Activated CD8-positive, alpha-beta memory T cell treated with anti-CD3 and anti-CD28 coated beads for 24 hours (primary cell): ENCODE results near the gene ANKRD2.
A peak's percentile ranks its signal among the peaks of the same experiment; 100 is the strongest.

Experiments used
- DNase-seq: peaks from one replicate; pipeline ENCODE4 v3.0.0-alpha.2; 2020

ANKRD2 gene

DNA sequence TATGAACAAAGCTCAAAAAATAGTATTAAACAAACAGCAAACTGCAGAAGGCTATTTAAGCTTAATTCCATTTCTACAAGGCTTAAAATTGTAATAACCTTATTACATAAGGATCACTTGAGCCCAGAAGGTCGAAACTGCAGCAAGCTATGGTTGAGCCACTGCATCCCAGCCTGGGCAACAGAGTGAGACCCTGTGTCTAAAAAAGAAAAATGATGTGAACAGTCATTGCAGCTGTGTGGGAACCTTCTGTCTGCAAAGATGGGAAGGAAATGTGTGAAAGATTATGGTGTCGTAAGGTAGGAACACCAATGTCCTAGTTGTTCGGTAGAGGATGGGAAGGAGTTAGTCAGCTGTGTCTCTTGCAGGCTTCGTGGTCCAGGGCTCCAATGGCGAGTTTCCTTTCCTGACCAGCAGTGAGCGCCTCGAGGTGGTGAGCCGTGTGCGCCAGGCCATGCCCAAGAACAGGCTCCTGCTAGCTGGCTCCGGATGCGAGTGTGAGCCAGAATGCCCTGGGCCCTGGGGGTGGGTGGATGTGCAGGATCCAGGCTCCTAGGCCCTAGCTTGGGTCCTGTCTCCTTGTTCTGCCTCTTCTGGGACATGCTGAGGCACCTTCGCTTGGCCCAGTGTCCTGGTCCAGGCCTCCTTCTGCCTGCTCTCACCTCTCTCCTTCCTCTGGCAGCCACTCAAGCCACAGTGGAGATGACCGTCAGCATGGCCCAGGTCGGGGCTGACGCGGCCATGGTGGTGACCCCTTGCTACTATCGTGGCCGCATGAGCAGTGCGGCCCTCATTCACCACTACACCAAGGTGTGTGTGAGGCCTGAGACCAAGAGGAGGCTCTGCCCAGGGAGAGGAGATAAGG, 26.1 kb downstream of the ANKRD2 start:
- no peak for DNase-seq

DNA sequence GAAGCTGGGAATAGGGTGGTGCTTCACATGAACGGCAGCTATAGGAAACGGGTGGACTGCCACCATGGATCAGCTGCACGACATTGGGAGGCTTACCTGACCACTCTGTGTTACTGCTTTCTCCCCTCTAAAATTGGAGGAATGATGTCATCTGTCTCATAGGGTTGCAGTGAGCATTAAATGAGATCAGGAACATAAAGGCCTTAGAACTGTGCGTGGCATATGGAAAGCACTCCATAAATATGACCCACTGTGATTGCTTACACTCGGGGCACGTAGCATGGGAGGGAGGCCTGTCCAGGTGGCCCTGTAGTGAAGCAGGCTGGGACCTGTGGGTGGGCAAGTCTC, 26.7 kb downstream of the ANKRD2 start:
- no peak for DNase-seq

DNA sequence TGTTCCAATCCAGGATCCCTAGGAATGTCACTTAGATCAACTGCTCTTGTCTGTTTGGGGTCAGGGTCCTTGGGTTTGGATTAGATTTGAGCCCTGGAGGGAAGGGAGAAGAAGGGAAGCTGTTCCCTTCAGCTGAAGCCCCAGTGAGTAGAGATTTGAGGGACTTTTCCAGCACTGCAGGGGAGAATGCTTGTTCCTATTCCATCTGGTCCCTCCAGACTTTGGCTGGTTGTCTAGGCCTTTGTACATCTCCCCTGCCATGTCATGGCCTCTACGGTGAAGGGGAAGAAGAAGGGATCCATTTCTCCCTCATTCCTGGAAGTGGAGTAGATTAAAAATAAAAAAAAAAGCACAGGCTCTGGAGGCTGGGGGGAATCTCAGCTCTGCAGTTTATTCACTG, 28.0 kb downstream of the ANKRD2 start:
- DNase-seq, result no peak

DNA sequence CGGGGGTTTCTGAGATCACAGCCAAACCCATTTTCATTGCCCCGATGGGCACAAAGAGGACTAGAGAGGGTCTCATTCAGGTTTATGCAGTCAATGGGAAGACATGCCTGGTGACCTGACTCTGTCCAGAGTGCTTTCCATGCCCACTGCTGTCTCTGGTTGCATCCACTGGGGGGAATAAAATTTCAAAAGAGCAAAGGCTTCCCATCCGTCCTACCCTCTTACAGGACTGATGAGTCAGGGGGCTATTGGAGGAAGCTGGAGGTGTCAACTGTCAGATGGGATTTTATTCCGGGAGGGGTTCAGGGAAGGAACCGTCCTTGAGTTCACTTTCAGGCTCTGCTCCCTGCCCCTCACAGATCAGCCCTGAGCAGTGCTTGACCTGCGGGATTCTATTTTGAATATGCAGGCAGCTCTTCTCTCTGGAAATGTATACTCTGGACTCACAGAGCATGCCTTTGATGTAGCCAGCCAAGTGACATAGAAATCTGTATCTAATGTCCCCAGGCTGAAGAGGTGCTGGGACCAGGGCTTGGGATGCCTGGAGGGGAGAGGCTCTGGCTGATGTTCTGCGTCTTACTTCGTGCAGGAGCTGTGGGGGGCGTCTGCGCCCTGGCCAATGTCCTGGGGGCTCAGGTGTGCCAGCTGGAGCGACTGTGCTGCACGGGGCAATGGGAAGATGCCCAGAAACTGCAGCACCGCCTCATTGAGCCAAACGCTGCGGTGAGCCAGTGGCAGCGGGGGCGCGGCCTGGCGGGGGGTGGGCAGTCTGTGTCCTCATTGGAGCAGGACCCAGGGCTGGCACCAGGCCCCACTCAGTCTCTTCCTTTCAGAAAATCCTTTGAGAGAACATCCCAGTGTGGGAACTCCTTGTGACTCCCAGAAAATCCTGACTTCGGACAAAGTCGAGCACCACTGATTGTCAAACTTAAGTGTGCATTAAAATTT, 29.0 kb downstream of the ANKRD2 start:
- DNase-seq, result no peak

DNA sequence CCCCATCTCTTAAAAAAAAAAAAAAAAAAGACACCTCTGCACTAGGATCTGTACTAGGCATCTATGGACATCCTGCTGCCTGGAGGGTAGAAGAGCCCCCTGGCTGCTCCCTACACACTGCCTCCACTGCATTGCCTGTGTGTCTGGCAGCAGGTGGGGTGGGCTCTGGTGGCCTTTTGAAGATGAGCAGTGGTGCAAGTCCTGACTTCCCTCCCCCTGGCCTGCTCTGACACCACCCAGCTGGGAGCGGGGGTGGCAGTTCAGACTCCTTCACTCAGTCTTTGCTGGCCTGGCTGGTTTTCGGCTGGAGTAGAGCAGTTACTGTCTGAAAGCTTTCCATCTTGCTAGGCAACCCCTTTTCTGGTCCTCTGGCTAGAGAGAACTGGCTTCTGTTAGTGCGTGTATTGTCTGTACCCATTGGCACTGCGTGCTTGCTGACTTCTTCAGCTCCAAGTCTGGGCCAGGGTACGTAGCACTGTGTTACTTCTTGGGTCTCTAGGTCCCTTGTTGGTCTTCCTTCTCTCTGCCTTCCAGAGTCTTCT, 34.6 kb downstream of the ANKRD2 start:
- no peak for DNase-seq

DNA sequence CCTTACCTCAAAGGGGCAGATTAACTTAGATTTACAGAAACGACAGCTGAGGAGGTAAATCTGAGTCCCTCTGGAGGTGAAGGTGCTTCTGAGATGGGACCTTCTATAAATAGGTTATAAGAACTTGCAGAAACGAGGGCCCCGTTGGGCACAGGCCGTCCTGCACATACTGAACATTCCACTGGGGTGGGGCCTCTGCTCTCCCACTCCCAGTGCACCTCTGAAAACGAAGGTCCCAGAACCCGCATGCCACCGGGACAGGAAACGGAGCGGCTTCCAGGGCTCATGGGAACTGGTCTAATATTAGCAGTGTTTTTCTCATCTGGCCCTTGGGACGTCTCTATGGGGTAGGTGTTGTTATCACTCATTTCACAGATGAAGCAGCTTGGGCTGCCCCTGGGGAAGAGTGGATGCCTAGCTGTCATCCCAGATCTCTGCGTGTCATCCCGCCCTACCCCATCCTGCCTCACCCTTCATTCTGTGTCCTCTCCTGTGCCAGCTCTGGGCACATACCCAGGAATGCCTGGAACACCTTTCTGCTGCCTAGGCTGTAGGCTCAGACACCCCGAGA, 36.5 kb downstream of the ANKRD2 start:
- DNase-seq, result no peak

DNA sequence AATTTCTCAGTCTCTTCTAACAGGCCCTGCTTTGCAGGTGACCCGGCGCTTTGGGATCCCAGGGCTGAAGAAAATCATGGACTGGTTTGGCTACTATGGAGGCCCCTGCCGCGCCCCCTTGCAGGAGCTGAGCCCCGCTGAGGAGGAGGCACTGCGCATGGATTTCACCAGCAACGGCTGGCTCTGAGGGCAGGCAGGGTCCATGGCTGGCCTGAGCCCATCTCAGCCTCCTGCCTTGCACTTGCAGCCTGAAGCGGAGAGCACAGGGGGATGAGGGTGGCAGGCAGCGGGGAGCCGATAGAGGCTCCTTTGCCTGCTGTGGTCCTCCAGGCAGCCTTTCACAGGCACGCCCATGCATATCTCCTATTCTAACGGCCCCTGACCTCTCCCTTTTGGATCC, 38.9 kb downstream of the ANKRD2 start:
- no peak for DNase-seq

DNA sequence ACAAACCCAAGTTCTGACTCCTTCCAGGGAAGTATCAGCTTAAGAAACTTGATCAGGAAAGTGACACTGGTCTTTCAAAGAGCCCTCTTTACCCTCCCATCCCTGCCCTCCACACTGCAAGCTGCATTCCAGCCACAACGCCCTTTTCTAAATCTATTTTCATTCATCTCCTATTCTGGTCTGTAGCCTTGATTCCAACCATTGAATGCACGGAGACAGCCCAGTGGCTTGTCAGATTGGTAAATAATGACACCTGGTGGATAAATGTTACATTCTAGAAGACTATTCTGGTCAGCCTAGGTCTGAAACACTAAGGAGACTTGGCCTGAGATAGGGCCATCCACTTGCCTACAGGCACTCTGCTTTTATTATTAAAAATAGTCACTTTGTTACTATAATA, 39.8 kb downstream of the ANKRD2 start:
- DNase-seq, result no peak

DNA sequence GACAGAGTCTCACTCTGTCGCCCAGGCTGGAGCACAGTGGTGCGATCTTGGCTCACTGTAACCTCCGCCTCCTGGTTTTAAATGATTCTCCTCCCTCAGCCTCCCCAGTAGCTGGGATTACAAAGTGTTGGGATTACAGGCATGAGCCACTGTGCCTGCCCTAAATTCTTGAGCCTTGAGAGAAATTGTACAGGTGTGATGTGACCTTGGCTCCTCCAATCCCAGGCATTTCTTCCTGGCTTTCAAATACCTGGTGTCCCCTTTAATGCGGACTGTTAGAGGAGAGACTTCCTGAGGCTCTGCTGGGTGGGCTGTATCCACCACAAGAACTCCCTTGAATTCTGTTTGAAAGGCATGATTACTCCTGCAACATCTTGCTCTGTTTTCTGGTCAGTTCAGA, 45.7 kb downstream of the ANKRD2 start:
- DNase-seq, result no peak

DNA sequence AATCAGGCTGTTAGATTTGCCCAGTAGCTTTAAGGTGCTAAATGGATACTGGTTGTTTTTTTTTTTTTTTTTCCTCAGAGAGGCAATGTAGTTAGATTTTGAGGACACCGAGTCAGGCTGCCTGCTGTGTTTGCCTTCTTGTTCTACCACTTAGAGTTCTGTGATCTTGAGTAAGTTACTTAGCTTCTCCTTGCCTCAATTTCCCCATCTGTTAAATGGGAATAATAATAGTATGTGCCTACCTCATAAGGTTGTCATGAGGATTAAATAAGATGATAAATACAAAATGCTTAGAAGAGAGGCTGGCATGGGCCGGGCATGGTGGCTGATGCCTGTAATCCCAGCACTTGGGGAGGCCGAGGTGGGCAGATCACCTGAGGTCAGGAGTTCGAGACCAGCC, 46.2 kb downstream of the ANKRD2 start:
- DNase-seq, result no peak

DNA sequence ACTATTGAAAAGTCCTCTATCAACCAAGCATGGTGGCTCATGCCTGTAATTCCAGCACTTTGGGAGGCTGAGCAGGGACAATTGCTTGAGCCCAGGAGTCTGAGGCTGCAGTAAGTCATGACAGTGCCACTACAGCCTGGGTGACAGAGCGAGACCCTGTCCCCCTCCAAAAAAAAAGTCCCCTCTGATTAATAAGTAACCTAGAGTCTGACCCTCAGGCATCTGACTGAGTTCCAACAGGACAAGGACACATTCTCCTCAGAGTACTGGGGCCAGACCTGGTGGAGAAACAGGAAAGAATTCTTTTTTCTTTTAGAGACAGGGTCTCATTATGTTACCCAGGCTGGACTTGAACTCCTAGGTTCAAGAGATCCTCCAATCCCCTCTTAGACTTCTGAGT, 50.7 kb downstream of the ANKRD2 start:
- no peak for DNase-seq

DNA sequence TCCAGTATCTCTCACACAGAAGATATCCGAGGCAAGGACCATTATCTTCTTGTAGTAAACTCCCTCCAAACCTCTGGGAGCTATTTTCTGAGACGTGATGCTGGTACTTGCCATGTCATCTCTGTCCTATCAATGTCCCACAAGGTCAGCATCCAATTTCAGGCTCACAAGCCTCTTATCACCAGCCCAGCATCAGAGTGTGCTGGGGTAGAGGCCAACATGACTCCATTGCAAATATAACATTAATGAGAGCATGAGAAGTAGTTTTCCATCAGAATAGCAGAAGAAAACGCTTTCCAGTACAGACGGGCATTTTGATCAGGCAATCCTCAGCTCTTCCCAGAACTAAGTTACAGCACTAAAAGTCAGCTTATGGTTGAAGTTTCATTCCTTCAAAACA, 55.2 kb downstream of the ANKRD2 start:
- DNase-seq, result no peak

DNA sequence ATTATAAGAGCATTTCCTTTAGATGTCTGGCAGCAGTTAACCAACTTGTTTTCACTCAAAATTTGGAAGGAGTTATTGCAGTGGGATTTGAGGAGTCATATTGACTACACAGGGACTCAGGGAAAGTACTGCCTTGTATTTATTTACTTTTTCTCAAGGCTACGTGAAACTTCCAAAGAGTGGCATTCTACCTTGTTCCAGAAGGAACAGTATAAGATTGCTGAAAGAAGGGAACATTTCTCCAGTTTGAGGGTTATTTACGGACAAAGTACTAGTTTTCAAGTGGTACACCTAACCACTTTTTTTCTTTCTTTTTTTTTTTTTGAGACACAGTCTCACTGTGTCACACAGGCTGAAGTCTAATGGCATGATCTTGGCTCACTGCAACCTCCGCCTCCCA, 55.6 kb downstream of the ANKRD2 start:
- DNase-seq, result no peak

DNA sequence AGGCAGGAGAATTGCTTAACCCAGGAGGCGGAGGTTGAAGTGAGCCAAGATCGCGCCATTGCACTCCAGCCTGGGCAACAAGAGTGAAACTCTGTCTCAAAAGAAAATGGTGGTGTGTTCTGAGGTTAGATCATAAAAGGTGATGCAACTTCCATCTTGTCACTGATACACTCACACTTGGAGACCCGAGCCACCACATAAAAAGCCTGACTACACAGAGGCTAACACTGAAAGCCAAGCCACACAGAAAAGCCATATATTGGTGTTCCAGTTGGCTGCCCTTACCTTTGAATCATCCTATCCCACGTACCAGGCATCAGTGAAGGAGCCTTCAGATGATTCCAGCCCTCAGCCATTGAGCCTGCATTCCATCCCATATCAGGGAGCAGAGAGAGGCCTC, 56.7 kb downstream of the ANKRD2 start:
- DNase-seq, result no peak

DNA sequence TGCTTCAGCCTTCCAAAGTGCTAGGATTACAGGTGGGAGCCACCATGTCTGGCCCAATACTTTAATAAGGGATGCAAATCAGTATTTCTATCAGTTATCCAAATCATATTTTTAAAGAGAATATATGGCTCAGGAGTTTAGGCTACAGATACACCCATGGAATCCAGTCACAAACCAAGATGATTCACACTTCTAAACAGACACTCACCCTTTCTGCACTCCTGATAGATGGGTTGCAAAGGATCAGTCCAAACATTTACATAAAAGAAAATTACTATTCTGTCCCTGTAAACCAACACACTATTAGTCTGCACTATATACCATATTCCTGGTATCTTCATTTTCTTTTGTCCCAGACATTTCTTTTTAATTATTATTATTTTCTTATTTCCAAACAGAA, 58.5 kb downstream of the ANKRD2 start:
- no peak for DNase-seq

DNA sequence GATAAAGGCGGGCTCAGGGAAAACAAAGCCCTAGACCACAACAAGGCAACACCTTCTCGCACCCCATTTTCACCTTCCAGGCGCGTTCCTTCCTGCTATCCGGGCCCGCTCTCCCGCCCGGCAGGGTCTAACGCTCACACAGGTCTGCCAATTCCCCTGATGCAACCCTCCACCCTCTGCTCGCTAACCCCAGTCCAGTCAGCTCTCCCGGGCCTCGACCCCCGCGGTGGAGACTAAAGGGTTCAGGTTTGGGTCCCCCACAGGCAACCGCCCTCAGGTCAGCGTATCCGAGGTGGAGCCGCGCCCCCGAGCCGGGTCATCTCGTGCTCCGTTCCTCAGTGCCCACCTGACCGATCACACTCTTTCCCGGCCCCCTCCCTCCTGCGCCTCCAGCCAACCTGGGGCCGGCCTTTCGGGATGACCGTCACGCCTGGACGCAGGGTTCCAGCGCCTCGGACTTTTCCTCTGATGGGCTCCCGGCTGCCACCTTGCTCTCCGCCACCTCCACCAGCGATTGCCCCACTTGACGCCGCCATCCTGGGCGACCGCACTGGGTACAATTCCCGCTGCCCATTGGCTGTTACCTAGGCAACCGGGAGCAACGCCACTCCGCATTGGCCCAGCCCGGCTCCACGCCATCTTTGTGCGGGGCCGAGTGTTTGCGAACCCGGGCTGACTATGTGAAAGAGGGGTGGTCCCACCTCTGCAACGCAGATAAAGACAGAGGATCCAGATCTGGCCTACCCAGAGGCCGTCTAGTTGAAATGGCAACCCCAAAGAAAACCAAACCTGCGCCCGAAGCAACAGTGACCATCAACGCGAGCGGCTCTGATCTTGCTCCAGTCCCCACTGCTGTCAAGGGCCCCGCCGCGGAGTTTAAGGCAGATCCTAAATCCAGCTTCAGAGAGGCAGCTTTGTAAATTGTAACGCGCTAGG, 60.6 kb downstream of the ANKRD2 start, which contains the start of gene MORN4:
TSS of gene MORN4 (minus strand) at position 552 of the 936 bp plus-strand sequence. CDS start 13,847 bp downstream, outside the sequence.
- peak; percentile 94 for DNase-seq
